Myocyte (in vitro differentiated cells): Measurements from ENCODE around the gene TMC4. TPM values are rescaled to one million over a fixed set of nuclear protein-coding genes. Genes with fewer than 3 reads are reported as not detected.
A peak's percentile ranks its signal among the peaks of the same experiment; 100 is the strongest.

Source experiments
- DNase-seq: peaks from one replicate; pipeline ENCODE4 v3.0.0-alpha.2; 2012; ENCODE audit warnings: low read depth
- total RNA-seq: library from RNA; depleted of rRNA; stranded (reverse); fragments of >200 nt; gene quantifications from 2 replicates; pipeline ENCODE4 v1.2.3, GENCODE V29; 2014

TMC4 gene
- total RNA-seq, 1 donor from 2014 or later: 0.86 TPM

DNA sequence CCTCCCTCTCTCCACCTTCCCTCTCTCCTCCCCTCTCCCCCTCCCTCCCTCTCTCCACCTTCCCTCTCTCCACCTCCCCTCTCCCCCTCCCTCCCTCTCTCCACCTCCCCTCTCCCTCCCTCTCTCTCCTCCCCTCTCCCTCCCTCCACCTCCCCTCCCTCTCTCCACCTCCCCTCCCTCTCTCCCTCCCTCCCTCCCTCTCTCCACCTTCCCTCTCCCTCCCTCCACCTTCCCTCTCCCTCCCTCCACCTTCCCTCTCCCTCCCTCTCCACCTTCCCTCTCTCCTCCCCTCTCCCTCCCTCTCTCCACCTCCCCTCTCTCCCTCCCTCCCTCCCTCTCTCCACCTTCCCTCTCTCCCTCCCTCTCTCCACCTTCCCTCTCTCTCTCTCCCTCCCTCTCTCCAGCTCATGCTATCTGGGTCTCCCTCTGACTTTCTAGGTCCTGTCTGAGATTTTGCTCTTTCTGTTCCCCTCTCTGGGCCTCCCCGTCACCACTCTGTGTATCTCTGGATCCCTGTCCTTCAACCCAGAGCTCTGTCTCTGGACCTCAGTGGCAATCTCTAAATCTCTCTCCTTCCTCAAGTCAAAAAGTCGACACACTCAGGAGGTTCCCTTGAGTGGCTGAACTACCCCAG lies 38.9 kb downstream of the TMC4 start:
- DNase-seq: no peak

DNA sequence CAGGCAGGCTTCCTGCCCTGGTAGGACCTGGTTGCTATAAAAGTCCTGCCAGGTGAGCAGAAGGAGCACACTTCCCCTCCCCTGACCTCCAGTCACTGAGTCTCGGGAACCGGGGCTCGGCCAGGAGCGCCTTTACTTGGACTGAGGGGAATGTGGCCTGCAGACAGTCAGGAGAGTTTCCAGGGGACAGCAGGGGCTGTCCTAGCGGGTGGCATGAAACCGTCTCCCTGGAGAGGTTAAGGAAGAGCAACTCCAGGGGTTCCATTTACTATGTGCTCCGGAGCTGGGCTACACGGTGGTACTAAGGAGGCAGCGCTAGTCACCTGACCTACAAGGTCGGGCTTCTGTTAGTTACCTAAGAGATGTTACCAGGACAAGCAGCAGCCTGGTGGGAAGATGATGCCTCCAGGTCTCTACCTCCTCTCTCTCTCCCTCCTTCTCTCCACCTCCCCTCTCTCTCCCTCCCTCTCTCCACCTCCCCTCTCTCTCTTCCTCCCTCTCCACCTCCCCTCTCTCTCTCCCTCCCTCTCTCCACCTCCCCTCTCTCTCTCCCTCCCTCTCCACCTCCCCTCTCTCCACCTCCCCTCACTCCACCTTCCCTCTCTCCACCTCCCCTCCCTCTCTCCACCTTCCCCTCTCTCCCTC lies 39.5 kb downstream of the TMC4 start:
- DNase-seq: no peak

DNA sequence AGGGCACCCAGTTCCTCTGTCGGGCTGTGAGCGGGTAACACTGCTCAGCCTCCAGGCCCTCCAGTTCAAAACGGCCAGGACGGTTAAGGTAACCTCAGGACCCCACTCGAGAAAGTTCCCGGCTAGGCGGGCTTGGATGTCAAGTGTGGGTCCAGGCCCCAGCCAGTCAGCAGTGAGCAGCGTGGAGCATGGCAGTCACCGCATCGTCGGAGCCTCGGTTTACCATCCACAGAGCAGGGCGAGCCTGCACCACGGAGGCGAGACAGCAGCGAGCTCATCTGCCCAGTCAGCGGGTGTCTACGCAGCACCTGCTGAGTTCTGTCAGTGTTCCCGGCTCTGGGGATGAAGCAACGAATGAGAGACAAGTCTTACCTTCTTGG lies 43.4 kb downstream of the TMC4 start:
- DNase-seq: no peak

DNA sequence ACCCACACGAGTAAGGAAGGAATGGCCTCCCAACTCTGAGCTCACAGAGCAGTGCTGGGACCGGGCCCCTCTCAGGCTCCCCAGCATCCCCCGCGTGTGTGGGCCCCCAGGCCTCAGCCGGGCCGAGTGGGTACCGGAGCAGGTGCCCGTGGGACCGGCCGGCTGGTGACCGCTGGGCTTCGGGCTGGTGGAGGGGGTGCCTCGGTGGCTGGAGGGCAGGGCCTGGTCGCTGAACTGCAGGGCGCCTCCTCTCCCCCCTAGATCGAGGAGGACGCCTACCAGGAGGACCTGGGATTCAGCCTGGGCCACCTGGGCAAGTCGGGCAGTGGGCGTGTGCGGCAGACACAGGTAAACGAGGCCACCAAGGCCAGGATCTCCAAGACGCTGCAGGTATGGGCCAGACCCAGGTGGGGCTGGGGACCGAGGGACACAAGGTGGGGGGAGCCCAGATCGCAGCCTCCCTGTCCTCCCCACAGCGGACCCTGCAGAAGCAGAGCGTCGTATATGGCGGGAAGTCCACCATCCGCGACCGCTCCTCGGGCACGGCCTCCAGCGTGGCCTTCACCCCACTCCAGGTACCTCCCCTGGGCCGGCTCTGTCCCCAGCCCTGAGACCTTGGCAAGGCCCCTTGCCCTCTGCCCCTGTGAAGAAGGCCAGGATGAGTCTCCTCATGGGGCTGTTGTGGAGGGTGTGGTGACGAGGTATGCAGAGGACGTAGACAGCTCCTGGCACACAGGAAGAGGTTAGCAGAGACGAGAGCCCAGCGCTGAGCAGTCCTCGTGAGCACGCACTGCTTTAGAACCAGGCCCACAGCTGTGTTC lies 44.0 kb downstream of the TMC4 start:
- DNase-seq: no peak

DNA sequence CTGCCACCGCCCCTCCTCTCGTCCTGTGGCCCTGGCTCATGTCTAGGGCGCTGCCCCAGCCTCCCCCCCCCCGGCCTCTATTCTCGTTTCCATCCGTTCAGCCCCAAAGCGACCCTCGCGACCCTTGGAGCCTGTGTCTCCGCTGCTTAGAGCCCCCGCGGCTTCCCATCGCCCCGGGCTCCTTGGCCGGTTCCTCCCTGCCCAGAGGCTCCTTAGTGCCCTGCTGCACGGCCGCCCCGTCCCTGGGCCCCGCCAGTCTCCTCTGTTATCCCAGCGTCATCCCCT lies 44.6 kb downstream of the TMC4 start:
- no peak for DNase-seq

DNA sequence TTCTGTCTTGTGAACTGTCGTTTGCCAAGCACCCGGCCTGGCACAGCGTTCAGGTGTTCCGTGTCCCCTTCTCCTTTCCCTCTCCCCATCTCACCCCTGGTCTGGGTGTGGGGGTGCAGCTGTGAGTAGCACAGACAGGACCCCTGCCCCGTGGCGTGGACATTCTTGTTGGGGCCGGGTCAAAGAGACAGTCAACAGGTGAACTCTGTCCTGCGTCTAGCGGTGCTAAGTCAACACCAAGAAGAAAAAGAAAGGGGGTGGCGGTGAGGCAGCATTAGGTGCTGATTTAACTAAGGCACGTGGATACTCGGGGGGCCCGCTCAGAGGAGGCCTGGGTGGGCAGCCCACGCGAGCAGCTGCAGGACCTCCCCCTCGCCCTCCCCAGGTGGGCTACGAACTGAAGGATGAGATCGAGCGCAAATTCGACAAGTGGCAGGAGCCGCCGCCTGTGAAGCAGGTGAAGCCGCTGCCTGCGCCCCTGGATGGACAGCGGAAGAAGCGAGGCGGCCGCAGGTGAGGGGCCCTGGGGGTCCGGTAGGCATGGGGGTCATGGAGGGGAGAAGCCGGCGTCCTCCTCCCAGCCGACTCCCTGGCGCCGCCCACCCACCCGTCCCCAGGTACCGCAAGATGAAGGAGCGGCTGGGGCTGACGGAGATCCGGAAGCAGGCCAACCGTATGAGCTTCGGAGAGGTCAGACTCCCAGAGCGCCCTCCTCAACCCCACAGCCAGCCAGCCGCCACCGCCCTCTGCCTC lies 45.1 kb downstream of the TMC4 start:
- DNase-seq: no peak

DNA sequence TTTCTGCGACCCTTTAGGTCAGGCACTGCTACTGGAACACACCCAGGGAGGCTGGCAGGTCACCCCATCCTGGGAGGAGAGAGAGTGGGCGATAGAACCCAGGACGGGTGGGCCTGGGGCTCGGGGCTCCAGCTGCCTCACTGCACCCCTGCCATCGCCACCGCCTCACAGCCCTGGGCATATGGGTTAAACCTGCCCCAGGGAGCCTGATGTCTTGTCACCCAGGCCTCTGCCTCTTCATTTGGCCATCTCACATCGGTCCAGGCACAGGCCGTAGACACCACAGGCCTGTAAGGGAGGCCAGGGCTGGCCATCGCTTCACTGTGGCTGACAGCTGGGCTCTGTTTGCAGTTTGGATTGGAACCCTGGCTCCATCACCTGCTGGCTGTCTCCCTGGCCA lies 47.2 kb downstream of the TMC4 start:
- no peak for DNase-seq

DNA sequence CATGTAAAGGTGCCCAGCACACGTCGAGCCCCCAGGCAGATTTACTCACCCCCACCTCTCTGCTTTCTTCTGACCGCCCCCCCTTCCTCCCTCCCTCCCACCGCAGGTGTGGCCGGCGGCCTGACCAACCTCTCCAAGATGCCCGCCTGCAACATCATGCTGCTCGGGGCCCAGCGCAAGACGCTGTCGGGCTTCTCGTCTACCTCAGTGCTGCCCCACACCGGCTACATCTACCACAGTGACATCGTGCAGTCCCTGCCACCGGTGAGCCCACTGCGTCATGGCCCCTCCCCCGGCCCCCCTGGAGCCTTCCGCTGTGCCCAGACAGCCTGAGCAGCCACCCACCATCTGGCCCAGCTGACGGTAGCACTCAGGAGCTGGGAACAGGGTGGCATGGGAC lies 48.6 kb downstream of the TMC4 start:
- no peak for DNase-seq

DNA sequence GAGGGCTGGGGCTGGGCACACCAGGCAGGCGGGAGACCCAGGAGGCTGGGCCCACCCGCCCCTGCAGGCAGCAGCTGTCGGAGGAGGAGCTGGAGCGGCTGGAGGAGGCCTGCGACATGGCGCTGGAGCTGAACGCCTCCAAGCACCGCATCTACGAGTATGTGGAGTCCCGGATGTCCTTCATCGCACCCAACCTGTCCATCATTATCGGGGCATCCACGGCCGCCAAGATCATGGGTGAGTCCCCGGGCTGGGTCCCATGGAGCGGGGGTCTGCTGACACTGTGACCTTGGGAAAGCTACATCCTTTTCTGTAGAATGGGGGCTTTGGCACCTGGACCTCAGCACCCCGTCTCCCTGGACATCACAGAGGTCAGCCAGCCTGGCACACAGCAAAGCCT lies 49.3 kb downstream of the TMC4 start:
- no peak for DNase-seq

DNA sequence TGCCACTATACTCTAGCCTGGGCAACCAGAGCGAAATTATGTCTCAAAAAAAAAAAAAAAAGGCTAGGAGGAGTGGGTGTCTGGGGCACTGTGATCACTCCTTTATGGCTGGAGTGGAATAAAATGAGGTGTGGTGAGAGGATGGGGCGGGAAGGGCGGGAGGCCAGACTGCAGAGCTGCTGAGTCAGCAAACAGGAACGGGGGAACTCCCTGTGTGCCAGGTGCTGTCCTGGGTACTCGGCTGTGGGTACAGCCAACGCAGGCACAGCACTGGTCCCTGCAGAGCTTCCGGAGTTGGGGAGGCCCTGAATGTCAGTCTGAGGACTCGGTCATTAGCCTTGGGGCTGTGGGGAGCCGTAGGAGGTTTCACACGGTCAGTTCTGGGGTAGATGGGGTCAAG lies 51.7 kb downstream of the TMC4 start:
- no peak for DNase-seq

DNA sequence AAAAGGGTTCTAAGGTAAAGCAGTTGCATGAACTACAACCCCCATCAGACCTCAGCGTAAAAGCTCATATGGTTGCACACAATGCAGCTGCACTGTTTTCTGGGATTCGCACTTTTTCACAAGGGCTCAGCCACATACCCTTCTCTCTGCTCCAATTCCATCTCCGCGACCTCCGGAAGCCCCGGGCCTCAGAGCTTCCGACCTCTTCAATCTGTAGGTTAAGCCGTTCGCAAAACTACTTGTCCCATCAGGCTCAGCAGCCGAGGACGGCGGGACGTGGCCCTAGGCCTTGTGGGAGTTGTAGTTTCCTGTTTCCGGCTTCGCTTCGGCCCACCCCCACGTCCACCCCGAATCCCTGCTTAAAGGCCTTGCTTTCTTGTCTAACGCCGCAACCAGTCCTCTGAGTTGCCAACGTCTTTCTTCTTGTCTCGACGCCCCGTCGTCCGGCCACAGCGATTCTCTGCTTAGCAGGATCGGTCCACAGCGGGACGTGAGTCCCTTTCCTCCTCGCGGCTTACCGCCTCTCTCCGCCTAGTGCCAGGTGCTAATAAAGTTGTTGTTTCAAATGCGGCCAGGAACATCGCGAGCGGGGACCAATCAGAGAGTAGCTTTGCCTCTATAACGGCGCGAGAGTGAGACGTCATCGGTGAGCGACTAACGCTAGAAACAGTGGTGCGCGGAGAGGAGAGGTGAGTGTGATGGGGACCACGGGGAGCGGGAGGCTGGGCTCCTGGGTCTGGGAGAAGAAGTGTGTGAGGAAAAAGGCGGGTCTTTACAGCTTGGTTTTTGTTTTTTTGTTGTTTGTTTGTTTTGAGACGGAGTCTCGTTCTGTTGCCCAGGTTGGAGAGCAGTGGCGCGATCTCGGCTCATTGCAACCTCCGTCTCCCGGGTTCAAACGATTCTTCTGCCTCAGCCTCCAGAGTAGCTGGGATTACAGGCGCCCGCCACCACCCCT lies 57.6 kb downstream of the TMC4 start, which contains the start of the genes PRPF31 and TFPT:
PRPF31 (plus strand) TSS at position 646 of the 955 bp plus-strand sequence. CDS start 2,525 bp downstream, outside the sequence.
TFPT (minus strand) TSS at position 549 of the 955 bp plus-strand sequence; CDS start at position 161, 388 bp downstream.
- peak; percentile 99 for DNase-seq

DNA sequence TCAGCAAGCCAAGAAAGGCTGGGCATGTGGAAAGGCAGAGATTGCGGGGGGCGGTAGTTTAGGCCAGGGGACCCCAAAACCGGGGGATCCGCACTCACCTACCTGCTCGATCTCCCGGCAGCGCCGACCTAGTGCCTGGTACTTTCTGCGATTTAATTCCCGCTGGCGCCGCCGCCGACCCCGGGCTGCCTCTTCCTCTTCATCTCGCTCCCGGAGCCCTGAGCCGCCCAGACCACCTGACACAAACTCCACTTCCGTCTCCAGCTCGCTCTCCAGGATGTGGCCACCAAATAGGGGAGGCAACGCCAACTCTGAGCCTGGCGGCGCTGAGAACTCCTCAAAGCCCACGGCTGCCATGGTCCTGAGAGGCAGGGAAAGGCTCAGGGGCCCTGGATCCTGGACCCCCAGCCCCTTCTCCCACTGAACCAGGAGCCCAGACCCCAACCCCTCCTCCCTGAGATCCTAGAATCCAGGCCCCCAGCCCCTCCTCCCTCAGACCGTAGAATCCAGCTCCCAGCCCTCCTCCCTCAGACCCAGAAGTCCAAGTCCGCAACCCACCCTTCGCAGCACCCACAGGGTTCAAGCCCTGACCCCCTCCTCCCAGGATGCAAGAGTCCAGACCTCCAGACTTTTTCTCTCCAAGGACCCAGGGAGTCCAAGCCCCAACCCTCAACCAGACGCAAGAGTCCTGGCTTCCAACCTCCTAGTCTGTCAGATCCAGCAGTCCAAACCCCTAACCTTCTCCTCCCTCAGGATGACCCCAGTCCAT lies 58.4 kb downstream of the TMC4 start:
- DNase-seq: peak; percentile 40

Other genes starting within 250 kb of the TMC4 start
- 0.03 TPM in 1 of 2 replicates, not detected in the other for gene CACNG8, start 210.2 kb downstream of the TMC4 start, total RNA-seq
- gene CACNG6, start 181.5 kb downstream of the TMC4 start, total RNA-seq: 22.8 and 30.8 TPM in 2 replicates
- not detected in 2 replicates for gene VSTM1, start 109.3 kb downstream of the TMC4 start, total RNA-seq
- not detected in 2 replicates for gene TARM1, start 91.8 kb downstream of the TMC4 start, total RNA-seq
- 0.10 TPM in 1 of 2 replicates, not detected in the other for gene OSCAR, start 72.4 kb downstream of the TMC4 start, total RNA-seq
- gene NDUFA3, start 70.3 kb downstream of the TMC4 start, total RNA-seq: 51.3 and 53.7 TPM in 2 replicates
- gene TFPT, start 57.5 kb downstream of the TMC4 start, total RNA-seq: 13.0 and 17.8 TPM in 2 replicates
- 48.0 and 59.0 TPM in 2 replicates for gene PRPF31, start 57.4 kb downstream of the TMC4 start, total RNA-seq
- gene CNOT3, start 35.4 kb downstream of the TMC4 start, total RNA-seq: 17.0 and 17.2 TPM in 2 replicates
- gene LENG1, start 13.4 kb downstream of the TMC4 start, total RNA-seq: 8.7 and 9.3 TPM in 2 replicates
- 48.5 and 59.6 TPM in 2 replicates for gene MBOAT7, start 16.4 kb upstream of the TMC4 start, total RNA-seq
- gene TSEN34, start 18.1 kb upstream of the TMC4 start, total RNA-seq: 95.1 and 104 TPM in 2 replicates
- gene RPS9, start 27.7 kb upstream of the TMC4 start, total RNA-seq: 937 and 1,223 TPM in 2 replicates
- gene LILRB3, start 49.8 kb upstream of the TMC4 start, total RNA-seq: not detected in 2 replicates
- gene LILRA6, start 69.6 kb upstream of the TMC4 start, total RNA-seq: not detected in 2 replicates
- not detected in 2 replicates for gene LILRB5, start 84.1 kb upstream of the TMC4 start, total RNA-seq
- not detected in 2 replicates for gene LILRB2, start 108.0 kb upstream of the TMC4 start, total RNA-seq
- not detected in 2 replicates for gene LILRA5, start 140.0 kb upstream of the TMC4 start, total RNA-seq
- gene LILRA4, start 166.0 kb upstream of the TMC4 start, total RNA-seq: not detected in 2 replicates
- gene LAIR1, start 191.8 kb upstream of the TMC4 start, total RNA-seq: not detected in 2 replicates
- not detected in 2 replicates for gene TTYH1, start 242.3 kb upstream of the TMC4 start, total RNA-seq